ENCODE results near the gene DNASE1L1. TPM values are rescaled to one million over a fixed set of nuclear protein-coding genes. Genes with fewer than 3 reads are reported as not detected.

Gene DNASE1L1
- total and polyA plus RNA-seq, 2 of the 13 experiments (the other 11 are each of a cell fraction or from before 2014, with no cell fraction given), result 4.7 to 12.3 TPM

DNA sequence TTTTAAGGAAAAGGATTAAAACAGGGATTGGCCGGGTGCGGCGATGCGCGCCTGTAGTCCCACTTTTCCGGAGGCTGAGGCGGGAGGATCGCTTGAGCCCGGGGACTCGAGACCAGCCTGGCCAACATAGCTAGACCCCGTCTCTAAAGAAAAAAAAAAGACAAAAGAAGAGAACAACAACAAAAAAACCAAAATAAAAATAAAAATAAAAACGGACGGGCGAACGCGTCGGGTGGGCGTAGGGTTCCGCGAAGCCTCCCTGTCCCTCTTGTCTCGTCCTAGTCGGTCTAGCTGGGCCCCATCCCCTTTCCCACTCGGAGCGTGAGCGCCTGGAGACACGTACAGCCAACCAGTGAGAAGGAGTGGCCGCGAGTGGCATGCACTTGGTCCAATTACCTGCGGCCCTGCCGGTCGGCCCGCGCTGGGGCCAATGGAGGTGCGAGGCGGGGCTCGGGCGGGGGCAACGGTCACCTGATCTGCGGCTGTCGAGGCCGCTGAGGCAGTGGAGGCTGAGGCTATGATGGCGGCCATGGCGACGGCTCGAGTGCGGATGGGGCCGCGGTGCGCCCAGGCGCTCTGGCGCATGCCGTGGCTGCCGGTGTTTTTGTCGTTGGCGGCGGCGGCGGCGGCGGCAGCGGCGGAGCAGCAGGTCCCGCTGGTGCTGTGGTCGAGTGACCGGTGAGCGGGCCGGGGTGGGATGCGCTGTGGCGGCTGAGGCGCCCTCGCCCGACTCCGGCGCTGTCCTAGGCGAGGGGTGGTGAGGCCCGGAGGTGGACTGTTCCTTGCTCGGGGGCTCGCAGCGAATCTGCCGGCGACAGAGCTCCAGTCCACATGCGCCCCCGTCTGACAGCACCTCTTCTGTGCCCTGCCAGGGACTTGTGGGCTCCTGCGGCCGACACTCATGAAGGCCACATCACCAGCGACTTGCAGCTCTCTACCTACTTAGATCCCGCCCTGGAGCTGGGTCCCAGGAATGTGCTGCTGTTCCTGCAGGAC, 19.4 kb upstream of the DNASE1L1 start, which contains the start of gene ATP6AP1 (continued):
- TF ChIP-seq, protein P1, sequence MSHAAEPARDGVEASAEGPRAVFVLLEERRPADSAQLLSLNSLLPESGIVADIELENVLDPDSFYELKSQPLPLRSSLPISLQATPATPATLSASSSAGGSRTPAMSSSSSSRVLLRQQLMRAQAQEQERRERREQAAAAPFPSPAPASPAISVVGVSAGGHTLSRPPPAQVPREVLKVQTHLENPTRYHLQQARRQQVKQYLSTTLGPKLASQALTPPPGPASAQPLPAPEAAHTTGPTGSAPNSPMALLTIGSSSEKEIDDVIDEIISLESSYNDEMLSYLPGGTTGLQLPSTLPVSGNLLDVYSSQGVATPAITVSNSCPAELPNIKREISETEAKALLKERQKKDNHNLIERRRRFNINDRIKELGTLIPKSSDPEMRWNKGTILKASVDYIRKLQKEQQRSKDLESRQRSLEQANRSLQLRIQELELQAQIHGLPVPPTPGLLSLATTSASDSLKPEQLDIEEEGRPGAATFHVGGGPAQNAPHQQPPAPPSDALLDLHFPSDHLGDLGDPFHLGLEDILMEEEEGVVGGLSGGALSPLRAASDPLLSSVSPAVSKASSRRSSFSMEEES (CRISPR knock-in tag; IDR thresholded peaks at IDR 0.05), result peak; percentile 77; the same call in 1 of the 2 replicates
- TF ChIP-seq TAF1 (CRISPR knock-in tag; IDR thresholded peaks at IDR 0.05) (peak; percentile 75), ZSCAN21 (CRISPR knock-in tag; IDR thresholded peaks at IDR 0.05; ENCODE audit: borderline replicate concordance) (peak; percentile 69; the same call in 1 of the 2 replicates), ZC3H13 (CRISPR knock-in tag; IDR thresholded peaks at IDR 0.05) (peak; percentile 87; the same call in 1 of the 2 replicates), BRD4 (CRISPR knock-in tag; IDR thresholded peaks at IDR 0.05) (0 out of 2 replicates have a peak, but pooled peaks have one; percentile 48), ZMYM4 (CRISPR knock-in tag; IDR thresholded peaks at IDR 0.05) (peak; percentile 77), MED1 (CRISPR knock-in tag; IDR thresholded peaks at IDR 0.05) (peak; percentile 44; the same call in 1 of the 2 replicates), KAT7 (CRISPR knock-in tag; IDR thresholded peaks at IDR 0.05; ENCODE audit: borderline replicate concordance) (peak; percentile 77; the same call in 1 of the 2 replicates), ZNF678 (CRISPR knock-in tag; IDR thresholded peaks at IDR 0.05) (no peak), ZFAT (CRISPR knock-in tag; conservative IDR thresholded peaks at IDR 0.05) (0 out of 2 replicates have a peak, but pooled peaks have one; percentile 63), HMGXB4 (CRISPR knock-in tag; IDR thresholded peaks at IDR 0.05; ENCODE audit: borderline replicate concordance in 1 of 2, low read depth in 1 of 2) (peak; percentile 23 to 65; a peak in 1 of 4 replicates), KLF16 (CRISPR knock-in tag; IDR thresholded peaks at IDR 0.05) (peak in 1 of 2 experiments; percentile 36; a peak in 1 of 4 replicates), ZNF253 (CRISPR knock-in tag; IDR thresholded peaks at IDR 0.05; ENCODE audit: borderline replicate concordance) (no peak), MXD1 (CRISPR knock-in tag; IDR thresholded peaks at IDR 0.05) (peak; percentile 68; the same call in 1 of the 2 replicates), HNRNPLL (IDR thresholded peaks at IDR 0.05; ENCODE audit: low read depth, low read length, poor library complexity, severe bottlenecking) (no peak), ZKSCAN1 (IDR thresholded peaks at IDR 0.05; ENCODE audit: low read length) (no peak), ZNF205 (CRISPR knock-in tag; IDR thresholded peaks at IDR 0.05) (no peak), CTCF (CRISPR knock-in tag; IDR thresholded peaks at IDR 0.05) (peak; percentile 33), RNF2 (conservative IDR thresholded peaks at IDR 0.05; ENCODE audit: low read depth) (0 out of 2 replicates have a peak, but pooled peaks have one; percentile 23), ZNF891 (CRISPR knock-in tag; IDR thresholded peaks at IDR 0.05) (peak; percentile 25; the same call in 1 of the 2 replicates), GATA4 (IDR thresholded peaks at IDR 0.05; ENCODE audit: borderline replicate concordance, low read depth) (peak; percentile 25; the same call in 1 of the 2 replicates), HDAC6 (IDR thresholded peaks at IDR 0.05; ENCODE audit: low read depth, low read length) (no peak), KMT2B (CRISPR knock-in tag; IDR thresholded peaks at IDR 0.05) (0 out of 2 replicates have a peak, but pooled peaks have one; percentile 35)

All from HepG2 (cell line).